COLO829 (cell line): ENCODE data around the gene TNS1.

Source experiments
- DNase-seq: peaks from one replicate; pipeline ENCODE4 v3.0.0; 2012; ENCODE audit warnings: low spot score

Gene TNS1

GRCh38 chr2:217956586-217957457, 46.0 kb downstream of the TNS1 start:
- DNase-seq = no peak

GRCh38 chr2:217955881-217956493, 46.8 kb downstream of the TNS1 start:
- DNase-seq = no peak

GRCh38 chr2:217954971-217955740, 47.6 kb downstream of the TNS1 start:
- DNase-seq = no peak

GRCh38 chr2:217954469-217954868, 48.3 kb downstream of the TNS1 start:
- DNase-seq = no peak

GRCh38 chr2:217954051-217954450, 48.7 kb downstream of the TNS1 start:
- no peak for DNase-seq

GRCh38 chr2:217953531-217953932, 49.3 kb downstream of the TNS1 start:
- DNase-seq = no peak

- no peak for DNase-seq
Measured at GRCh38 chr2:217953011-217953481, 49.7 kb downstream of the TNS1 start.

GRCh38 chr2:217952409-217952808, 50.4 kb downstream of the TNS1 start:
- DNase-seq = no peak

- no peak for DNase-seq
Measured at GRCh38 chr2:217951521-217952247, 51.1 kb downstream of the TNS1 start.

- no peak for DNase-seq
Measured at GRCh38 chr2:217951091-217951490, 51.7 kb downstream of the TNS1 start.

GRCh38 chr2:217950401-217950871, 52.4 kb downstream of the TNS1 start:
- DNase-seq = no peak

- no peak for DNase-seq
Measured at GRCh38 chr2:217949447-217949846, 53.3 kb downstream of the TNS1 start.

- DNase-seq = no peak
Measured at GRCh38 chr2:217948897-217949296, 53.9 kb downstream of the TNS1 start.

GRCh38 chr2:217948351-217948791, 54.4 kb downstream of the TNS1 start:
- no peak for DNase-seq

- no peak for DNase-seq
Measured at GRCh38 chr2:217947383-217948350, 55.1 kb downstream of the TNS1 start.

- DNase-seq = no peak
Measured at GRCh38 chr2:217946051-217946450, 56.7 kb downstream of the TNS1 start.

GRCh38 chr2:217945530-217945929, 57.3 kb downstream of the TNS1 start:
- no peak for DNase-seq

- no peak for DNase-seq
Measured at GRCh38 chr2:217944923-217945322, 57.9 kb downstream of the TNS1 start.

GRCh38 chr2:217944366-217944765, 58.4 kb downstream of the TNS1 start:
- no peak for DNase-seq
